T-cell (primary cell): Measurements from ENCODE around the gene UPF3B. TPM values are rescaled to one million over a fixed set of nuclear protein-coding genes. Genes with fewer than 3 reads are reported as not detected.
"Not testable (repeated sequence)": the region's sequence is repeated elsewhere in the genome, so short reads cannot be mapped to it uniquely, and the experiment has no call there.

Experiments used
- ATAC-seq, 4 experiments: fragments of 200-7000 bp in 3 of 4; fragments of 150-1000 bp in 1 of 4; cut with Tn5 transposase; replicated peaks in 1 of 4; 1 replicate in 3 of 4; 2 replicates in 1 of 4; pipeline ENCODE4 v1.10.0; 2021; ENCODE audit warnings: moderate library complexity in 3 of 4, mild to moderate bottlenecking in 2 of 4, moderate number of reproducible peaks in 1 of 4
- CTCF ChIA-PET, 2 donors: fragments of 300-600 bp; sonication (Branson Sonifier 250); formaldehyde crosslinking; loops; one replicate each; lab custom pipeline; 2022; ENCODE audit warnings: antibody characterized with exemption in 2 of 2; lab: Charles Lee
- POLR2A ChIA-PET, 2 donors: fragments of 300-600 bp; sonication (Branson Sonifier 250); formaldehyde crosslinking; loops; one replicate each; lab custom pipeline; 2022; ENCODE audit warnings: antibody characterized with exemption in 2 of 2; lab: Charles Lee
- DNase-seq, 35 experiments: peaks; one replicate each; pipeline versions ENCODE4 v3.0.0 to v3.0.0-alpha.2; 2013 to 2023
- H3K27ac ChIP-seq: one replicate; pipeline ENCODE4 v1.5.1; 2013; ENCODE audit warnings: low read length
- H3K27me3 ChIP-seq, 2 experiments: replicated peaks in 1 of 2; 1 replicate in 1 of 2; 2 replicates in 1 of 2; pipeline versions ENCODE4 v1.6.1 to v1.7.0; 2013; ENCODE audit warnings: low read length in 1 of 2, mixed read lengths in 1 of 2; ENCODE audit not compliant: control insufficient read depth in 2 of 2, insufficient read depth in 2 of 2; ENCODE audit errors: extremely low read depth in 1 of 2
- H3K36me3 ChIP-seq, 2 donors: 1 replicate in 1 of 2; 2 replicates in 1 of 2; pipeline versions ENCODE4 v1.6.1 to v1.7.0; 2013; ENCODE audit warnings: low read length in 1 of 2; ENCODE audit not compliant: control insufficient read depth in 2 of 2, insufficient read depth in 1 of 2; ENCODE audit errors: extremely low read depth in 1 of 2
- H3K4me1 ChIP-seq, 2 experiments: 1 replicate in 1 of 2; 2 replicates in 1 of 2; pipeline versions ENCODE4 v1.6.1 to v1.7.0; 2013; ENCODE audit warnings: low read length in 2 of 2, mixed read lengths in 1 of 2; ENCODE audit not compliant: insufficient read depth in 2 of 2, control insufficient read depth in 1 of 2; ENCODE audit errors: extremely low read depth in 1 of 2
- H3K4me3 ChIP-seq, 2 donors: 1 replicate in 1 of 2; 2 replicates in 1 of 2; pipeline versions ENCODE4 v1.5.1 to v1.7.0; 2013; ENCODE audit warnings: mild to moderate bottlenecking in 2 of 2, low read length in 1 of 2, moderate library complexity in 1 of 2; ENCODE audit not compliant: control insufficient read depth in 1 of 2; ENCODE audit errors: extremely low read depth in 1 of 2
- H3K9me3 ChIP-seq: 2 replicates; pipeline ENCODE4 v1.7.0; 2013
- H3K27ac Mint-ChIP-seq, 2 donors: one replicate each; pipeline ENCODE4 v1.8.0; 2020 to 2021; ENCODE audit warnings: mild to moderate bottlenecking in 2 of 2, mixed read lengths in 2 of 2
- H3K27me3 Mint-ChIP-seq, 2 donors: one replicate each; pipeline ENCODE4 v1.8.0; 2021 to 2022; ENCODE audit warnings: mixed read lengths in 2 of 2
- H3K36me3 Mint-ChIP-seq: one replicate; pipeline ENCODE4 v1.8.0; 2021; ENCODE audit warnings: mixed read lengths
- H3K4me1 Mint-ChIP-seq, 3 donors: one replicate each; pipeline ENCODE4 v1.8.0; 2020 to 2022; ENCODE audit warnings: mixed read lengths in 3 of 3, mild to moderate bottlenecking in 1 of 3
- H3K4me3 Mint-ChIP-seq, 3 donors: one replicate each; pipeline ENCODE4 v1.8.0; 2020 to 2022; ENCODE audit warnings: mild to moderate bottlenecking in 3 of 3, mixed read lengths in 3 of 3, moderate library complexity in 3 of 3
- H3K9me3 Mint-ChIP-seq, 3 donors: one replicate each; pipeline ENCODE4 v1.8.0; 2020 to 2022; ENCODE audit warnings: mixed read lengths in 3 of 3
- WGBS: methylation state at CpG from one replicate; pipeline ENCODE4 v1.1.5; 2013; ENCODE audit warnings: missing lambda C conversion rate; ENCODE audit not compliant: insufficient coverage; 5-methylcytosine and 5-hydroxymethylcytosine counted together
- total RNA-seq, 35 experiments: library from RNA in 6 of 35; stranded (reverse) in 6 of 35; fragments of 120-200 nt in 1 of 35; gene quantifications; one replicate each; pipeline versions ENCODE4 v1.2.1 to v1.2.4 and lab custom pipeline; 2013 to 2026

The UPF3B gene, protein sequence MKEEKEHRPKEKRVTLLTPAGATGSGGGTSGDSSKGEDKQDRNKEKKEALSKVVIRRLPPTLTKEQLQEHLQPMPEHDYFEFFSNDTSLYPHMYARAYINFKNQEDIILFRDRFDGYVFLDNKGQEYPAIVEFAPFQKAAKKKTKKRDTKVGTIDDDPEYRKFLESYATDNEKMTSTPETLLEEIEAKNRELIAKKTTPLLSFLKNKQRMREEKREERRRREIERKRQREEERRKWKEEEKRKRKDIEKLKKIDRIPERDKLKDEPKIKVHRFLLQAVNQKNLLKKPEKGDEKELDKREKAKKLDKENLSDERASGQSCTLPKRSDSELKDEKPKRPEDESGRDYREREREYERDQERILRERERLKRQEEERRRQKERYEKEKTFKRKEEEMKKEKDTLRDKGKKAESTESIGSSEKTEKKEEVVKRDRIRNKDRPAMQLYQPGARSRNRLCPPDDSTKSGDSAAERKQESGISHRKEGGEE
- 10 to 100 TPM in 2 of 5 donors, 1 to 10 TPM in 3; 7.2 to 11.8 (median 9.6) TPM for total RNA-seq
- 6.8 TPM for total RNA-seq (2013)
- 9.8 to 36.5 (median 17.5) reads per million in 29 experiments for total RNA-seq (lab: John Stamatoyannopoulos, UW)

DNA sequence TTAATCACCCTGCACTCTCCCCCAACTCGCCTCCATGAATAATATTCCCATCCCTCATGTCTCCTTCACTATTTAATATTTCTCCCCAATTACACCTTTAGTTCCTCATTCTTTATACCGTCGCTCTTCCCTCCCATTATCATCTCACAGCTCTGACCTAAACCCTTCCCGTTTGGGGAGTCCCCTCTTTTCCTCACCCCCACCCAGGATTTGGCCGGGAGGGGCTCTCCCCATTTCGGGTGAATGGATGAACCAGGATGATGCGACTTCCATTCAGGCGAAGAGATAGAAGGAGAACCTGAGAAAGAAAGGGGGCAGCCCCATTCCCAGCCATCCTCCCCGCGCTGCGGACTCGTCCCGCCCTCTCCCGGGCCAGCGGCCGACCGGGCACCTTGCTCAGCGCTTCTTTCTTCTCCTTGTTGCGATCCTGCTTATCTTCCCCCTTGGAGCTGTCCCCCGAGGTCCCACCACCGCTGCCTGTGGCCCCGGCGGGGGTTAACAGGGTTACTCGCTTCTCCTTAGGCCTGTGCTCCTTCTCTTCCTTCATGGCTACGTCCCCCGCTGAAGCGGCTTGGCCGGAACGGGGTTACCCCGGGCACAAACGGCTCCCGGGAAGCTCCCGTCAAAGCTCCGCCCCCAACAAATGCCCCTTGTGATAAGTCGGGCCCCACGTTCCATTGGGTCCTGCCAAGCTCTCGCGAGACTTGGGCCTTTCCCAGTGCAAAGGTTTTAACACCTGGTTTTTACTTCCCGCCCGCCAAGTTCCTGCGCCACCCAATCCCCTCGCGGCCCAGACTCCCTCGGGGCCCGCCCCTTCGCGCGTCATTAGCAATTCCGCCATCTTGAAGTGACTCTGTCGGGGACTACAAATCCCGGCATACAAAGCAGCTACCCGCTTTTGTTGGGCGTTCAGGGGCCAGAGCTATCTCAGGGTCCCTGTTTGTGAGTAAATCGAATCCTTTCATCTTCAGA, at the start of gene UPF3B:
Gene UPF3B, minus strand, starts transcription at position 582 of the 972 bp plus-strand sequence. Its CDS starts 35 bp downstream, at position 547.
- H3K4me1 Mint-ChIP-seq, result peaks cover 14 to 22% (median 16%) of the 10 kb centered on the region in 3 donors
- H3K27me3 Mint-ChIP-seq, result peaks cover 0 to 24% of the 10 kb centered on the region in 2 donors
- H3K27ac Mint-ChIP-seq, result peak within 1 kb of the TSS; percentile 97 to 98
- CTCF ChIA-PET, result interaction anchor here (0.5 to 1.5 kb wide), 6 partner anchors 11 to 441 kb away, joined by 3 to 10 read pairs (median 4); partner anchors contain the start of genes NDUFA1 (in 1 of the 2), RNF113A (in 1 of the 2) and RPL39 (in 1 of the 2)
- no peaks in the 10 kb centered on the region for H3K9me3 Mint-ChIP-seq
- ATAC-seq (peak; percentile 94 to 99 (median 98)), DNase-seq (peak; percentile 82 to 96 (median 93))
- Histone ChIP-seq H3K27me3 (no peaks in the 10 kb centered on the region), H3K36me3 (no peaks in the 10 kb centered on the region), H3K27ac (peak within 1 kb of the TSS; percentile 94), H3K4me1 (peaks cover 3 to 12% of the 10 kb centered on the region in 2 experiments), H3K4me3 (peak within 1 kb of the TSS; percentile 75 to 93), H3K9me3 (no peaks in the 10 kb centered on the region)
- WGBS, result 0% methylated on average over 10 of the region's 54 CpGs
- peak within 1 kb of the TSS; percentile 99 for H3K4me3 Mint-ChIP-seq
- POLR2A ChIA-PET, result interaction anchor here (1.0 to 1.8 kb wide), 6 partner anchors 9 to 90 kb away, joined by 3 to 24 read pairs (median 5); partner anchors contain the start of genes RPL39 (in 2 of the 2), NDUFA1 (in 1 of the 2), NKAP (in 1 of the 2) and RNF113A (in 1 of the 2)
- peaks cover 6% of the 10 kb centered on the region for H3K36me3 Mint-ChIP-seq

DNA sequence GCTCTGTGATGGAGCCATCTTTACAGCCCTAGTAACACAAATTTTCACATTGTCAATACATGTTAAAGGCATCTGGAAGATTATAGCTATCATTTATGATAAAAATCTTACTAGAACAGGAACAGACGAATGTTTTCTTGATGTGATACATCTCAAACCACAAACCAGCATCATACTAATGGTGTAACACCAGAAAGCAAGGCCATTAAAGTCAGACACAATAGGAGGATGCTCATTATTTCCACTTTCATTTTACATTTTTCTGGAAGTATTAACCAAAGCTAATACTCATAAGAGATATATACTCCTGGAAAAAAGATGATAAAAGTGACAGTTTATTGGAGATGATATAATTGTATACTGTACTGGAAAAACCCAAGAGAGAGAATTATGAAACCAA, 48.2 kb upstream of the UPF3B start:
- Mint-ChIP-seq H3K27ac (no peak overlapping the region), H3K27me3 (no peaks in the 10 kb centered on the region), H3K36me3 (no peaks in the 10 kb centered on the region), H3K4me3 (no peak overlapping the region), H3K9me3 (no peaks in the 10 kb centered on the region), H3K4me1 (peaks cover 0 to 4% (median 0%) of the 10 kb centered on the region in 3 donors)
- DNase-seq (no peak), ATAC-seq (no peak)
- Histone ChIP-seq H3K4me1 (no peaks in the 10 kb centered on the region), H3K36me3 (no peaks in the 10 kb centered on the region), H3K4me3 (no peak overlapping the region), H3K27me3 (no peaks in the 10 kb centered on the region), H3K9me3 (no peaks in the 10 kb centered on the region), H3K27ac (no peak overlapping the region)
- POLR2A ChIA-PET, result interaction anchor here in 1 of 2 donors (0.7 kb wide), 1 partner anchor 11 kb away, joined by 3 read pairs; no protein-coding TSS in a partner anchor
- no CpG with 5 or more reads among the region's 1 CpG for WGBS
- CTCF ChIA-PET, result no interaction called here

DNA sequence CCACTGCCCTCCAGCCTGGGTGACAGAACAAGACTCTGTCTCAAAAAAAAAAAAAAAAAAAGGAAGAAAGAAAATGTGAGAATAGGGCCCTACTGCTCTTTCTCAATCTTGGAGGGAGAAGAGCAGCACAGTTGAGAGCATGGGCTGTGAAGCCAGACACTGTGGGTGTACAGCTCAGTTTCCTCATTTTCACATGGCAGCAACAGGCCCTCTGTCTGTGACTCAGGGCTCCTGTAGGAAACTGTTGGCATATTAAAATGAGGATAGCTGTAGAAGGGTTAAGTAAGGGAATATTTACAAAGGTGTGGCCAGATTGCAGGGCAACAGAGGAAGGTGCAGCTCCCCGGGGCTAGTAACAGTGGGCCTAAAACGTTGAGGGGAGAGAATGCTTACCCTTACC, 46.4 kb upstream of the UPF3B start:
- H3K4me3 Mint-ChIP-seq, result no peak overlapping the region
- WGBS, result no CpG with 5 or more reads among the region's 2 CpGs
- ATAC-seq, result no peak

DNA sequence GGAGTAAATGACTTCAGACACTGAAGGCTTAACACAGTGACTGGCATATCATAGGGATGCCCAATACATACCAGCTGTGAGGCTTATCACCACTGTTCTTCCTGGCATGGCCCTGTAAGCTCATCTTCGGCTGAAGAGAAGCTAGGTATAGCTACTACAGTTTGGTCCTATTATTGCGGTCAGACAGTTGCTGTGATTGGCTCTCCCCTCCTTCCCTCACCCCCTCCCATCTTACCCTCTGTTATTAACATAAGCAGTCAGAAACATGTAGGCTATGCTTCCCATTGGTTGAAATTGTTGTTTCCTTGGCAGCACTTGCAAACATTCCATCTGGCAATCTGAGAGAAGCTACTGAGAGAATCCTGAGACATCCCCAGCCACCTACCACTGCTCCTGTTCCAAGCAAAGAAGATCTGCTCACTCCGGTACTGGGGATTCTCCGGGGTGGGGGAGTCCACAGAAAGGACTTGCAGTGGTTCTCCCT, 43.1 kb upstream of the UPF3B start, which contains the start of gene AKAP14:
Gene AKAP14, plus strand, starts transcription at position 51 of the 484 bp plus-strand sequence. CDS start 7,331 bp downstream, outside the sequence.
- no peaks in the 10 kb centered on the region for H3K36me3 ChIP-seq
- Mint-ChIP-seq H3K9me3 (no peaks in the 10 kb centered on the region), H3K4me1 (peaks cover 0 to 3% (median 0%) of the 10 kb centered on the region in 3 donors), H3K27me3 (no peaks in the 10 kb centered on the region), H3K4me3 (no peak within 1 kb of the TSS), H3K27ac (no peak within 1 kb of the TSS), H3K36me3 (no peaks in the 10 kb centered on the region)
- ChIA-PET CTCF (interaction anchor here (0.5 kb wide), 2 partner anchors 8 to 283 kb away, joined by 3 to 4 read pairs; no protein-coding TSS in a partner anchor), POLR2A (interaction anchor here (0.5 to 0.8 kb wide), 2 partner anchors 36 to 54 kb away, joined by 3 read pairs; no protein-coding TSS in a partner anchor)
- ATAC-seq (no peak), DNase-seq (no peak)
- H3K27ac ChIP-seq, result no peak within 1 kb of the TSS
- no peaks in the 10 kb centered on the region for H3K9me3 ChIP-seq
- H3K4me3 ChIP-seq, result no peak within 1 kb of the TSS
- WGBS, result no CpG with 5 or more reads among the region's 4 CpGs
- H3K4me1 ChIP-seq, result no peaks in the 10 kb centered on the region
- H3K27me3 ChIP-seq, result no peaks in the 10 kb centered on the region

More for the DNA sequence above, 46.4 kb upstream of the UPF3B start:
- ChIA-PET CTCF (interaction anchor here in 1 of 2 donors (0.7 kb wide), 1 partner anchor 51 kb away, joined by 7 read pairs; no protein-coding TSS in a partner anchor), POLR2A (no interaction called here)
- H3K9me3 Mint-ChIP-seq, result no peaks in the 10 kb centered on the region
- Histone ChIP-seq H3K36me3 (no peaks in the 10 kb centered on the region), H3K9me3 (no peaks in the 10 kb centered on the region), H3K27me3 (no peaks in the 10 kb centered on the region), H3K4me3 (no peak overlapping the region), H3K4me1 (no peaks in the 10 kb centered on the region), H3K27ac (no peak overlapping the region)
- DNase-seq, result no peak
- H3K27me3 Mint-ChIP-seq, result no peaks in the 10 kb centered on the region
- peaks cover 0 to 4% (median 0%) of the 10 kb centered on the region in 3 donors for H3K4me1 Mint-ChIP-seq
- H3K27ac Mint-ChIP-seq, result no peak overlapping the region
- no peaks in the 10 kb centered on the region for H3K36me3 Mint-ChIP-seq

DNA sequence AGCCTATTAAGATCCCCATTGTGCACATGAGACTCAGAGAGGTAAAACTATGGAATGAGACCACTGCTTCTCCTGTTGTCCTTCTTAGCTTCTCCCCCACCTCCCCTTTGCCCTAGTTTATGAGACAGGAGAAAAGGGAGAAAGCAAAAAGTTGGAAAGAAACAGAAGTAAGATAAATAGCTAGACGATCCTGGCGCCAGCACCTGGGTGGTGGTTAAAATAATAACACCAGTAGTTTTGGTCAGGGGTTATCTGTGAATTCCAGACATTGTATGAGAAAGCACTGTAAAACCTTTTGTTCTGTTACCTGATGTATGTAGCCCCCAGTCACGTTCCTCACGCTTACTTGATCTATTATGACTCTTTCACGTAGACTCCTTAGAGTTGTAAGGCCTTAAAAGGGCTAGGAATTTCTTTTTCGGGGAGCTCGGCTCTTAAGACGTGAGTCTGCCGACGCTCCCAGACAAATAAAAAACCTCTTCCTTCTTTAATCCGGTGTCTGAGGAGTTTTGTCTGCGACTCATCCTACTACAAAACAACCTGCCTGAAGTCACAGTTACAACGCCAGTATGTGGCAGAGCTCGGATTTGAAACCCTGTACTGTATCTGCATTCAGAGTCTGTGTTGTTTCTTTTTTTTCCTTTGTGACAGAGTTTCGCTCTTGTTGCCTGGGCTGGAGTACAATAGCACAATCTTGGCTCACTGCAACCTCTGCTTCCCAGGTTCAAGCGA, 39.4 kb upstream of the UPF3B start:
- H3K4me1 Mint-ChIP-seq, H3K4me1 ChIP-seq, CTCF ChIA-PET, DNase-seq, H3K4me3 Mint-ChIP-seq, H3K27me3 Mint-ChIP-seq, ATAC-seq, H3K36me3 ChIP-seq, H3K4me3 ChIP-seq, H3K9me3 ChIP-seq, H3K36me3 Mint-ChIP-seq, H3K9me3 Mint-ChIP-seq, H3K27ac Mint-ChIP-seq, H3K27ac ChIP-seq, POLR2A ChIA-PET: not testable (repeated sequence)
- peaks cover 0 to 11% of the 10 kb centered on the region in 2 experiments for H3K27me3 ChIP-seq
- no CpG with 5 or more reads among the region's 16 CpGs for WGBS
